SU-DHL-6 (cell line): ENCODE data around the gene RYR2.

Experiments
- CTCF ChIP-seq: fragments of 200-600 bp; sonication (generic); IDR thresholded peaks from one replicate; pipeline ENCODE4 v1.5.1; 2017; ENCODE audit warnings: antibody characterized with exemption, mild to moderate bottlenecking, low read length, moderate library complexity; ENCODE audit not compliant: insufficient read depth, poor library complexity, severe bottlenecking
- EZH2phosphoT487 ChIP-seq: fragments of 200-600 bp; sonication (generic), shearing (Covaris generic); conservative IDR thresholded peaks from 2 replicates; pipeline ENCODE4 v1.6.1; 2018; ENCODE audit warnings: mild to moderate bottlenecking, antibody characterized with exemption, low read length, moderate library complexity, mixed read lengths

DNA sequence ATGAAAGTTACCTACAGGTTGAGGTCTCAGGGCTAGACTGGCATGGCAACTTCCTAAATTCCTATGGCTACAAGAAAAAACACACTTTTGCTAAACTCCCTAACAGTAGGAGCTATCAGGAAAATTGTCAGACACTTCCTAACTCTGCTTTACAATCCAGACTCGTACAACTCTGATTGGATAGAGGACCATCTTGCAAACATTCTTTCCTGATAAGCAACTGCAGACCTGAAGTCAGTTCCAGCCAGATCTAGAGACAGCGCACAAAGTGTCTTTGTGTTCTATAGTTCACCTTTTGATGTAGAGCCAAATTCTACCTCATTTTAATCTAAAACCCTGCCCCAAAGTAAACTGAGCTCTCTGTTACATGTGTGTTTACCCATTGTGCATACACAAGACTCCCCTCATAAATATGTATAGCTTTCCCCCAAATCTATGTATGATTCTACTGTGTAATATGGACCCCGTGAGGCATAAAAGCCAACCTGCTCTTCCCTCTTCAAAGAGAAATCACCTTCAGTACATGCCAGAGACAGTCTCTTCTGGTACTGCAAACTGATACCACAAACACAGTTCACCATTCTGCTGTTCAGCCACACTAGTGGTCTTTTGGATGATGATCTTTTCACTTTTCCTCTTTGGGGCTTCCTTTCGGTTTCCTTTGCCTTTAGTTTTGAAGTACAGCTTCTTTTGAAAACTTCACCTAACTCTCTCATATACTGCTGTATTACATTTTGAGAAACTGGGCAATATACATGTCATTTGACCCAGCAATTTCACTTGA, 827.0 kb downstream of the RYR2 start:
- TF ChIP-seq CTCF (no peak), EZH2phosphoT487 (no peak)
